Ascending aorta (tissue), 2 donors: ENCODE data around the gene BLOC1S3. TPM values are rescaled to one million over a fixed set of nuclear protein-coding genes. Genes with fewer than 3 reads are reported as not detected.

Experiments
- DNase-seq, 2 donors: peaks; one replicate each; pipeline ENCODE4 v3.0.0-alpha.2; 2019; ENCODE audit warnings: low spot score in 2 of 2
- H3K27ac ChIP-seq, 2 donors: fragments of 200-600 bp; sonication (generic); one replicate each; pipeline ENCODE4 v1.5.1; 2016 to 2017; ENCODE audit warnings: mild to moderate bottlenecking in 1 of 2
- H3K27me3 ChIP-seq: fragments of 200-600 bp; sonication (generic); one replicate; pipeline ENCODE4 v1.5.1; 2017
- H3K36me3 ChIP-seq, 2 donors: fragments of 200-600 bp; sonication (generic); one replicate each; pipeline ENCODE4 v1.5.1; 2016
- H3K4me1 ChIP-seq, 2 donors: fragments of 200-600 bp; sonication (generic); one replicate each; pipeline ENCODE4 v1.5.1; 2016 to 2017; ENCODE audit warnings: mild to moderate bottlenecking in 1 of 2
- H3K4me3 ChIP-seq, 2 donors: fragments of 200-600 bp; sonication (generic); one replicate each; pipeline ENCODE4 v1.5.1; 2016 to 2017; ENCODE audit warnings: mild to moderate bottlenecking in 1 of 2
- H3K9me3 ChIP-seq, 2 donors: fragments of 200-600 bp; sonication (generic); one replicate each; pipeline ENCODE4 v1.5.1; 2016
- CTCF ChIP-seq, 3 experiments: fragments of 200-600 bp in 2 of 3; fragments of 450-650 bp in 1 of 3; sonication (generic) in 2 of 3; IDR thresholded peaks; one replicate each; pipeline ENCODE4 v1.5.1; 2016 to 2019; ENCODE audit warnings: antibody characterized with exemption in 3 of 3, mild to moderate bottlenecking in 1 of 3, moderate library complexity in 1 of 3
- intact Hi-C: fragments of 100-400 bp; cut with DNase I; formaldehyde crosslinking; loops from one replicate; pipeline ENCODE4 v1.15.1; 2023
- total RNA-seq: library from RNA; depleted of rRNA; stranded (reverse); fragments of >200 nt; gene quantifications from one replicate; pipeline ENCODE4 v1.1.0, GENCODE V29; 2016

BLOC1S3 gene
- total RNA-seq, 1 donor from 2014 or later = 0.32 TPM

- H3K9me3 ChIP-seq = no peaks in the 10 kb centered on the region
- peaks cover 3 to 24% of the 10 kb centered on the region in 2 donors for H3K4me1 ChIP-seq
- no peaks in the 10 kb centered on the region for H3K27me3 ChIP-seq
- H3K36me3 ChIP-seq = peaks cover 3 to 16% of the 10 kb centered on the region in 2 donors
- H3K4me3 ChIP-seq = peak overlapping the region; percentile 58 to 84
- peak overlapping the region; percentile 73 to 88 for H3K27ac ChIP-seq
- DNase-seq = no peak
- no peak for TF ChIP-seq CTCF (IDR thresholded peaks at IDR 0.05)
- intact Hi-C loops = loop anchor here (2.0 to 5.0 kb wide), 4 partner anchors 72 to 332 kb away; partner anchors contain the start of genes CLPTM1, MARK4 and NECTIN2
These were observed 698 bp downstream of the BLOC1S3 start for GRCh38 chr19:45179072-45179891.

GRCh38 chr19:45179892-45180370 is 1.3 kb downstream of the BLOC1S3 start:
- no peak for TF ChIP-seq CTCF (IDR thresholded peaks at IDR 0.05)
- DNase-seq = no peak
- intact Hi-C loops = loop anchor here (2.0 to 5.0 kb wide), 4 partner anchors 71 to 333 kb away; partner anchors contain the start of genes CLPTM1, MARK4 and NECTIN2
- Histone ChIP-seq H3K27ac (peak overlapping the region; percentile 73 to 88), H3K36me3 (peaks cover 3 to 16% of the 10 kb centered on the region in 2 donors), H3K9me3 (no peaks in the 10 kb centered on the region), H3K4me3 (peak overlapping the region; percentile 58 to 84), H3K27me3 (no peaks in the 10 kb centered on the region), H3K4me1 (peaks cover 3 to 24% of the 10 kb centered on the region in 2 donors)

GRCh38 chr19:45180936-45181335 is 2.4 kb downstream of the BLOC1S3 start:
- no peak for TF ChIP-seq CTCF (IDR thresholded peaks at IDR 0.05)
- Histone ChIP-seq H3K27me3 (no peaks in the 10 kb centered on the region), H3K4me1 (peaks cover 3 to 24% of the 10 kb centered on the region in 2 donors), H3K27ac (no peak overlapping the region), H3K4me3 (no peak overlapping the region), H3K9me3 (no peaks in the 10 kb centered on the region), H3K36me3 (peaks cover 3 to 16% of the 10 kb centered on the region in 2 donors)
- intact Hi-C loops = no loop called here
- DNase-seq = no peak

GRCh38 chr19:45182758-45183157 is 4.2 kb downstream of the BLOC1S3 start:
- intact Hi-C loops = no loop called here
- Histone ChIP-seq H3K36me3 (peaks cover 3 to 16% of the 10 kb centered on the region in 2 donors), H3K4me1 (peaks cover 3 to 18% of the 10 kb centered on the region in 2 donors), H3K4me3 (no peak overlapping the region), H3K9me3 (no peaks in the 10 kb centered on the region), H3K27ac (no peak overlapping the region), H3K27me3 (no peaks in the 10 kb centered on the region)
- no peak for DNase-seq
- no peak for TF ChIP-seq CTCF (IDR thresholded peaks at IDR 0.05)

GRCh38 chr19:45184115-45184514 is 5.5 kb downstream of the BLOC1S3 start:
- no peak for DNase-seq
- Histone ChIP-seq H3K9me3 (no peaks in the 10 kb centered on the region), H3K4me1 (peaks cover 3 to 18% of the 10 kb centered on the region in 2 donors), H3K27ac (no peak overlapping the region), H3K4me3 (no peak overlapping the region), H3K36me3 (peaks cover 3 to 16% of the 10 kb centered on the region in 2 donors), H3K27me3 (no peaks in the 10 kb centered on the region)
- no peak for TF ChIP-seq CTCF (IDR thresholded peaks at IDR 0.05)
- intact Hi-C loops = no loop called here
